ENCODE results near the gene SPEN. TPM values are rescaled to one million over a fixed set of nuclear protein-coding genes. Genes with fewer than 3 reads are reported as not detected.
A peak's percentile ranks its signal among the peaks of the same experiment; 100 is the strongest.

SPEN gene
- total RNA-seq, 1 donor from 2014 or later = 39.4 TPM

- Mint-ChIP-seq H3K36me3 (ENCODE audit: low read depth) (no peaks in the 10 kb centered on the region), H3K27me3 (ENCODE audit: low read depth) (no peaks in the 10 kb centered on the region), H3K27ac (ENCODE audit: unreplicated experiment) (no peak overlapping the region), H3K4me3 (ENCODE audit: unreplicated experiment) (no peak overlapping the region), H3K9me3 (ENCODE audit: low read depth) (no peaks in the 10 kb centered on the region), H3K4me1 (ENCODE audit: low read depth) (peaks cover 39% of the 10 kb centered on the region)
- DNase-seq (ENCODE audit: low spot score) = no peak
- TF ChIP-seq CTCF (IDR thresholded peaks at IDR 0.05) = no peak
These were observed 19.8 kb downstream of the SPEN start for GRCh38 chr1:15867288-15867687.

GRCh38 chr1:15869413-15869812 is 21.9 kb downstream of the SPEN start:
- no peaks in the 10 kb centered on the region for H3K27me3 Mint-ChIP-seq (ENCODE audit: low read depth)
- H3K9me3 Mint-ChIP-seq (ENCODE audit: low read depth) = no peaks in the 10 kb centered on the region
- H3K4me1 Mint-ChIP-seq (ENCODE audit: low read depth) = peaks cover 31% of the 10 kb centered on the region
- no peak overlapping the region for H3K4me3 Mint-ChIP-seq (ENCODE audit: unreplicated experiment)
- H3K36me3 Mint-ChIP-seq (ENCODE audit: low read depth) = peaks cover 3% of the 10 kb centered on the region
- H3K27ac Mint-ChIP-seq (ENCODE audit: unreplicated experiment) = no peak overlapping the region
- no peak for TF ChIP-seq CTCF (IDR thresholded peaks at IDR 0.05)
- no peak for DNase-seq (ENCODE audit: low spot score)

- H3K36me3 Mint-ChIP-seq (ENCODE audit: low read depth) = peaks cover 3% of the 10 kb centered on the region
- H3K9me3 Mint-ChIP-seq (ENCODE audit: low read depth) = no peaks in the 10 kb centered on the region
- TF ChIP-seq CTCF (IDR thresholded peaks at IDR 0.05) = no peak
- H3K27ac Mint-ChIP-seq (ENCODE audit: unreplicated experiment) = no peak overlapping the region
- no peak for DNase-seq (ENCODE audit: low spot score)
- peaks cover 32% of the 10 kb centered on the region for H3K4me1 Mint-ChIP-seq (ENCODE audit: low read depth)
- no peak overlapping the region for H3K4me3 Mint-ChIP-seq (ENCODE audit: unreplicated experiment)
- H3K27me3 Mint-ChIP-seq (ENCODE audit: low read depth) = no peaks in the 10 kb centered on the region
These were observed 22.9 kb downstream of the SPEN start for GRCh38 chr1:15870421-15870820.

GRCh38 chr1:15874471-15874870 is 27.0 kb downstream of the SPEN start:
- no peak for DNase-seq (ENCODE audit: low spot score)
- Mint-ChIP-seq H3K36me3 (ENCODE audit: low read depth) (peaks cover 4% of the 10 kb centered on the region), H3K4me1 (ENCODE audit: low read depth) (peaks cover 10% of the 10 kb centered on the region), H3K4me3 (ENCODE audit: unreplicated experiment) (no peak overlapping the region), H3K27me3 (ENCODE audit: low read depth) (no peaks in the 10 kb centered on the region), H3K27ac (ENCODE audit: unreplicated experiment) (no peak overlapping the region), H3K9me3 (ENCODE audit: low read depth) (no peaks in the 10 kb centered on the region)
- no peak for TF ChIP-seq CTCF (IDR thresholded peaks at IDR 0.05)

- no peak for DNase-seq (ENCODE audit: low spot score)
- Mint-ChIP-seq H3K27ac (ENCODE audit: unreplicated experiment) (no peak overlapping the region), H3K27me3 (ENCODE audit: low read depth) (no peaks in the 10 kb centered on the region), H3K36me3 (ENCODE audit: low read depth) (peaks cover 4% of the 10 kb centered on the region), H3K4me3 (ENCODE audit: unreplicated experiment) (no peak overlapping the region), H3K9me3 (ENCODE audit: low read depth) (no peaks in the 10 kb centered on the region), H3K4me1 (ENCODE audit: low read depth) (peaks cover 2% of the 10 kb centered on the region)
- TF ChIP-seq CTCF (IDR thresholded peaks at IDR 0.05) = peak; percentile 12
These were observed 29.0 kb downstream of the SPEN start for GRCh38 chr1:15876357-15877055.

Data from chondrocyte (in vitro differentiated cells).